VCaP (cell line): ENCODE measurements around the gene SULT6B1.

Source experiments
- H3K27ac ChIP-seq: fragments of 450-650 bp; 2 replicates; pipeline ENCODE4 v1.5.1; 2017
- CTCF ChIP-seq: fragments of 450-650 bp; conservative IDR thresholded peaks from 2 replicates; pipeline ENCODE4 v1.5.1; 2017; ENCODE audit warnings: mild to moderate bottlenecking, moderate library complexity

The SULT6B1 gene

GRCh38 chr2:37154785-37155184 is 33.7 kb downstream of the SULT6B1 start:
- peak overlapping the region; percentile 98 for H3K27ac ChIP-seq
- no peak for TF ChIP-seq CTCF

GRCh38 chr2:37153224-37153623 is 35.2 kb downstream of the SULT6B1 start:
- no peak for TF ChIP-seq CTCF
- H3K27ac ChIP-seq = no peak overlapping the region

GRCh38 chr2:37149626-37150322 is 38.7 kb downstream of the SULT6B1 start:
- H3K27ac ChIP-seq = peak overlapping the region; percentile 96
- no peak for TF ChIP-seq CTCF

- TF ChIP-seq CTCF = no peak
Observed at GRCh38 chr2:37148325-37148724, 40.1 kb downstream of the SULT6B1 start.

GRCh38 chr2:37146062-37146461 is 42.4 kb downstream of the SULT6B1 start:
- no peak for TF ChIP-seq CTCF

More at GRCh38 chr2:37148325-37148724, 40.1 kb downstream of the SULT6B1 start:
- peak overlapping the region; percentile 96 for H3K27ac ChIP-seq

GRCh38 chr2:37143974-37144373 is 44.5 kb downstream of the SULT6B1 start:
- H3K27ac ChIP-seq = peak overlapping the region; percentile 42
- no peak for TF ChIP-seq CTCF

More at GRCh38 chr2:37146062-37146461, 42.4 kb downstream of the SULT6B1 start:
- H3K27ac ChIP-seq = no peak overlapping the region

- H3K27ac ChIP-seq = peak overlapping the region; percentile 42; the same call in 1 of the 2 replicates
- TF ChIP-seq CTCF = no peak
Observed at GRCh38 chr2:37142546-37142945, 45.9 kb downstream of the SULT6B1 start.
